Fibroblast of lung (primary cell): ENCODE data around the gene CCDC93.

ENCODE experiments used
- EZH2 ChIP-seq: IDR thresholded peaks from 2 replicates; pipeline ENCODE4 v1.5.1; 2012; ENCODE audit warnings: low read length, control low read depth, mild to moderate bottlenecking; ENCODE audit errors: missing control alignments
- TF ChIP-seq, protein P1 (sequence below), 2 donors: IDR thresholded peaks in 1 of 2; conservative IDR thresholded peaks in 1 of 2; 1 replicate in 1 of 2; 2 replicates in 1 of 2; pipeline ENCODE4 v1.5.1; 2011 to 2012; ENCODE audit warnings: low read length in 2 of 2, control low read depth in 1 of 2, inconsistent platforms in 1 of 2, low read depth in 1 of 2, mild to moderate bottlenecking in 1 of 2

DNA sequence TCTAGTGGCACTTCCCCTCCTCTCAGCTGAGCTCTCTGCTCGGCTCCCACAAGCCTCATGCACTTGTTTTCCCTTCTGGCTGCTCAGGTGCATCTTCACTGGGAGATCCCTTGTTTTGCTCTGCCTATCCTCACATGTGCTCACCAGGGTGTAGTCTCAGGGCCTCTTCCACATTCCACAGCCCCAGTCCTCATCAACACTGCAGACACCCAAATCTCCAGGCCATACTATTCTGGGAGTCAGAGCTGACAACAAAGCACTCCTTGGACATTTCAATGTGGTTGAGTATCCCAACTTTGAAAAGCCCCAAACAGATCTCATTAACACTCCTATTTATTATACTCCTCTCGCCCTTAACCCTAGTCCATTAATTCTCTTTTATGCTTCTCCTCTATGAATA lies 71.3 kb downstream of the CCDC93 start:
- no peak for TF ChIP-seq EZH2
- TF ChIP-seq, protein P1, sequence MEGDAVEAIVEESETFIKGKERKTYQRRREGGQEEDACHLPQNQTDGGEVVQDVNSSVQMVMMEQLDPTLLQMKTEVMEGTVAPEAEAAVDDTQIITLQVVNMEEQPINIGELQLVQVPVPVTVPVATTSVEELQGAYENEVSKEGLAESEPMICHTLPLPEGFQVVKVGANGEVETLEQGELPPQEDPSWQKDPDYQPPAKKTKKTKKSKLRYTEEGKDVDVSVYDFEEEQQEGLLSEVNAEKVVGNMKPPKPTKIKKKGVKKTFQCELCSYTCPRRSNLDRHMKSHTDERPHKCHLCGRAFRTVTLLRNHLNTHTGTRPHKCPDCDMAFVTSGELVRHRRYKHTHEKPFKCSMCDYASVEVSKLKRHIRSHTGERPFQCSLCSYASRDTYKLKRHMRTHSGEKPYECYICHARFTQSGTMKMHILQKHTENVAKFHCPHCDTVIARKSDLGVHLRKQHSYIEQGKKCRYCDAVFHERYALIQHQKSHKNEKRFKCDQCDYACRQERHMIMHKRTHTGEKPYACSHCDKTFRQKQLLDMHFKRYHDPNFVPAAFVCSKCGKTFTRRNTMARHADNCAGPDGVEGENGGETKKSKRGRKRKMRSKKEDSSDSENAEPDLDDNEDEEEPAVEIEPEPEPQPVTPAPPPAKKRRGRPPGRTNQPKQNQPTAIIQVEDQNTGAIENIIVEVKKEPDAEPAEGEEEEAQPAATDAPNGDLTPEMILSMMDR (conservative IDR thresholded peaks at IDR 0.05 in 1 of 2, IDR thresholded peaks at IDR 0.05 in 1 of 2; ENCODE audit: low read depth in 1 of 2, low read length in 2 of 2), result no peak
